Measurements from ENCODE around the gene KISS1.

Gene KISS1

DNA sequence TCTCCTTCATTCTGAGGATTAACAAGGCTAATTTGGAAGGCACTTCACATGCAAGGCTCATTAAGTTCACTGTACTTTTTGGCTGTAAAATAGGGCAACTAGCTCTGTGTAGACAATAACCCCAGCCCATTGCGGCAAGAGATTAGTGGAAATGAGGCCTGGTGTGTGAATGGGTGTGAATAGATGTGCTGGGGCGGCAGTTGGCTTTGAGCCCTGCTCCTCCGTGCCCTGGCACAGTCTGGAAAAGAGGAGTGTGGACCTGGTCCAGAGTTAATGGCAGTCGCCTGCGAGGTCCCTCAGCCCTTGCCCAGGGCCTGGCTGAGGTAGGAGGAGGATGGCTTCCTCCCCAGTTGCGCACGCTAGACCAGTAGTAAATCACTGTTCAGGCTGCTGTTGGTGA is 4.8 kb downstream of the KISS1 start:
- DNase-seq (ENCODE audit: low spot score): no peak

DNA sequence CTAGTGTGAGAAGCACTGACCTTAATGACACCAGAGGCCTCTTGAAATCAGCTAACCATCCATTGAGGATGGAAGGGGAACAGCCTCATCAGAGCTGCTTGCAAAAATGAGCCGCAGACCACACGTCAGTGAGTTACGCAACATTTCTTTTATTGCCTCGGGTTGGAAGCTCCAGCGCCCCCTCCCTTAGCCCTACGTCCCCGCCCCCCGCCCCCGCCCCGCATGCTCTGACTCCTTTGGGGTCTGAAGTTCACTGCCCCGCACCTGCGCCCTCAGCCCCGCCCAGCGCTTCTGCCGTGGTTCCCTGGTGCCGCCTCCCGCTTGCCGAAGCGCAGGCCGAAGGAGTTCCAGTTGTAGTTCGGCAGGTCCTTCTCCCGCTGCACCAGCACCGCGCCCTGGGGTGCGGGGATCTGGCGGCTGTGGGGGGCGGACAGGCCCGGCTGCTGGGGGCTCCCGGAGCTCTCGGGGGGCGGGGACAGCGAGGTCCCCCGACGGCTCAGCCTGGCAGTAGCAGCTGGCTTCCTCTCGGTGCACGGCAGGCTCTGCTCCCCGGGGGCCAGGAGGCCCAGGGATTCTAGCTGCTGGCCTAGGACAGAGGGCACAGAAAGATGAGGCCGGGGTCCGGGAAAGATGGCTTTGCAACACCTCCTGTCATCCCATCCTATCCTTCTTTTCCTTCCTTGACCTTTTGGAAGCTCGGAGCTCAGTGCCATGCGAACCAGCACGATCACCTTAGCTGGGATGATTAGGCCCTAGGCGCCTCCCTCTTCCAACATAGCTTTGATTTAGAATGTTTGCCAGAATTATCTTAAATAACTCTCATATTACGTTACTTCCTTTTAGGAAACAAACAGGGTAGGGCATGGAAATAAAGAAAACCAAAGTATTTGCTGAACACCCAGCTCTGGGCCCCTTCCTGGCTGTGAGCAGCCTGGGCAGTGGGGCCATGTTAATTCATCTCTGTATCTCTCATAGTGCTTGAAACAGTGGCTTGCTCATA is 5.8 kb downstream of the KISS1 start:
- no peak for DNase-seq (ENCODE audit: low spot score)

DNA sequence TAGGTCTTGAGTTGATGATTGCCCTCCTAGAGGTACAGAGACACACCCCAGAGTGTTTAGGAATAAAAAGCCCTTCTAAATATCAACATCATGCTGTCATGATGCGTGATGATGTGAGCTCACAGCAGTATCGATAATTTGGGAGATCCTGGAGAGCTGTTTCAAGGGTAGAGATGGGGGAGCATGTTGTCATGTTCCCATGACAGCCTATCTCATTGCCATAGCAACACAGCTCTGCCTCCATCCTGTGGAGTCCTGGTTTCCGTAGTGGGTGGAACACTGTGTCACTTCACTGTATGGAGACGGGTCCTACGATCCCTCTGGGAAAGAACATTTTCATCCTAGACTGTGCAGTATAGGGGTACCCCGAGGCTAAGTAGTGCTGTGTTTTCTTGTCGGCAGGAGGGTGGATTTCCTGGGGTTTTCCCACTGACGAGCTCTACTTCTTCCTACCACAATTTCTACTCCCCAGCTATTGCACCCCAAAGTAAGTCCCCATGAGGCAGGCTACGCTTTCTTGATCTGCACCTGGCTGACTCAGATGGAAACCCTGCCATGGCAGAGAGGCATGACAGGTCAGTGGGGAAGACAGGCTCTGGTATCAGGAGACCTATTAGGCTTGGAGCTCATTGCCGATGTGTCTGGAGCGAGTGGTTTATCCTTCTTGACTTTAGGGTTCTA is 7.2 kb downstream of the KISS1 start:
- DNase-seq (ENCODE audit: low spot score): no peak

DNA sequence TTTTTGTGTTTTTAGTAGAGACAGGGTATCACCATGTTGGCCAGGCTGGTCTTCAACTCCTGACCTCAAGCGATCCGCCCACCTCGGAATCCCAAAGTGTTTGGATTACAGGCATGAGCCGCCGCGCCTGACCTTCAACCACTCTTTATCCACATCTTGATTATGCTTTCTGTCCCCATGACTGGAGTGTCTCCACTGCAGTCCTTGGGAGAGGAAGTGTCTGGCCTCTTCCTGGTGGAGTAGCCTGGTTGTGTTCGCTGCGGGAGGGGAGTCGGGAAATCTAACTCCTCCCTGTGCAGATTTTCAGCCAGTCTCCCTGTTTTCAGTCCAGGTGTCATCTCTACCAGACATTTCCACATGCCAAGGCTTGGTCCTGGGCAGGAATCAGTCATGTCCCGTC is 9.7 kb downstream of the KISS1 start:
- no peak for DNase-seq (ENCODE audit: low spot score)

DNA sequence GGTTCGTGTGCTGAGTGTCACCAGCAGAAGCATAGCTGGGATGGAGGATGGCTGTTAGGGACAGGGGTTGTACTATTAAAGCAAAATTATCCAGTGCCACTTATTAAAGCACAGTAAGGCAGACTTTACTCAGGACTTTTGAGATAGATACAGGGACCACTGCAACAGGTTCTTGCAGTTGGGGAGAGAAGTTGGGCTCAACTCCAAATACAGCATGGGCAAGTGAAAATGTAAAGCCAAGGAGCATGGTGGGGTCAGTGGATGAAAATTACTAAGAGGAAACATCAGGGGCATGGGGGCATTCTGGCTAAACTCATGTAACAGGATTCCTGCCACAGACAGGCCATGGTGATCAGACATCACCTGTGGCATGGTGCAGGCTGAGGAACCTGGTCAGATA is 15.2 kb downstream of the KISS1 start:
- no peak for DNase-seq (ENCODE audit: low spot score)

DNA sequence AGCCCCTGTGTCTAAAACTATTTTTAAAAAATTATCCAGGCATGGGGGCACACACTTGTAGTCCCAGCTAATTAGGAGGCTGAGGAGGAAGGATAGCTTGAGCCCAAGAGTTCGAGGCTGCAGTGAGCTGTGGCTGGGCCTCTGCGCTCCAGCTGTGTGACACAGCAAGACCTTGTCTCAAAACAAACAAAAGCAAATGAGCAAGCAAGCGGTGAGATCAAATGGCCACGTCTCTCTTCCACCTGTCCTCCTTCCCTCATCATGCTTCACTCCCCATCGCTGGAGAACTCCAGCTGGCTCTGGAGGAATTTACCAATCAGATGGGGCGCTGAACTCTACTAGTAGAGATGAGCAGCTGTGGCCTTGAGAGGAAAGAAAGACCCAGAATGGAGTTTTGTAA is 16.2 kb downstream of the KISS1 start:
- no peak for DNase-seq (ENCODE audit: low spot score)

DNA sequence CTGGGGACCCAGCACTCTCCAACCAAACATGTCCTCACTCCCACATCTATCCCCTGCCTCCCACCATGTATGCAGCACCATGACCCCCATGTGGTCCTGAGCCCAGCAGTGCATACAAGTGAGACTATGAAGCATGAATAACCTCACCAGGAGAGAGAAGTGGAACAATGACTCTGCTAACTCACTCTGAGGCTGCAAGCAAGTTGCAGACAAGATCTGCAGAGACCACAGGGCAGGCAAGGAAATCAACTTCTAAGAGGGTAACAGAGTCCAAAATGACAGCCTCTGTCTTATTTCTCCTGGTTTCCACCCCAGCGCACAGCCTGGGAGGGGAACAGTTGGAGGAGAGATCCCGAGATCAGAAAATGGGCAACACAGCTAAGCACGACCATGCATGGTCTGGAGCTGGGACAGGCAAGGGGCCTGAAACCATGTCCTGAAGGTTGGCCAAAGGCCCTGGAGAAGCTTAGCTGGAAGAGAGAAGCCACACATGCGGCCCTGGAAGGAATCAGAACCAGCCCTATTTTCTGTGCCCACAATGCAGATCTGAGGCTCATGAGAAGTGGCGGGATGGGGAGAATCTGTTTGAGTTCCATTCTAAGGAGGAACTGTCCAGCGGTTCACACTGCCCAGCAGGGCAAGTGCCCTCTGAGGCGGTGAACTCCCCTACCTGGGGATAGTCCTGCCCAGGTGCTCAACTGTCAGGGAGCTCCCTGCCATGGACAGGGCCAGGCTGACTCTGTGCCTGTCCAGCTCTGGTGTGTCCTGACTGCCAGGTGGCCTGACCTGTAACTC is 17.6 kb downstream of the KISS1 start:
- no peak for DNase-seq (ENCODE audit: low spot score)

DNA sequence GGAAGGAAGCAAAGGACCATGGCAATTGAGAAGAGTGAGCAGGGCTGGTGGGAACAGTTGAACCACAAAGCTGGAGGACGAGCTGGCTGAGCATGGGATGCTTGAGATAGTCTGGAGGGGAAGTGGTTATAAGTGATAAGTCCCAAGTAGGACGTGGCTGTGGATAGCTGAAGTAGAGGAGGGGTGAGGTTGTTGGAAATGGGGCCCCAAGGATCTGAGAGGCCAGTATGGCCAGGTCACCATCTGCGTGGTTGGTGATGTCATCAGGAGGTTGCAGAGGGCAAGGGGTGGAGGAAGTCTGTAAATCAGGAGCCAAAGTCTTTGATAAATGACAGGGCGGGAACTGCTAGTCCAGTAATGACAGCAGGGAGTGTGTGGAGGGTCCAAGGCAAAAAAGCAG is 19.2 kb downstream of the KISS1 start:
- no peak for DNase-seq (ENCODE audit: low spot score)

DNA sequence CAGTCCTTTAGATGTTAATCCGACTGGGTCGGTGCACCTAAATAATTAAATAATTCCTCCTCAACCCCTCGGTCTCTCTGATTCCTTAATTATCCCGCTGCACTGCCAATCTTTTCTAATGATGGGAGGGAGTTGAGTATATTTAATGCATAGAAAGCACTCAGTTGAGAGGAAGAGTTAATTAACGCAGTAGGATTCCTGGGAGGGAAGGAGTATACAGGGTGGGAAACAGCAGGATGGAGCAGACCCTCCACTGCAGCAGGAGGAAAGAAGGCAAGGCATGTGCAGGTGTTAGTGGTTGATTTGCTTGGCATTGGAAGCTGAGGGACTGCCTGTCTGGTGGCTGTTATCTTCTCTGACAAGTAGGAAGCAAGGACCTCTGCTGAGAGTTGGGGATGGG is 20.2 kb downstream of the KISS1 start:
- no peak for DNase-seq (ENCODE audit: low spot score)

DNA sequence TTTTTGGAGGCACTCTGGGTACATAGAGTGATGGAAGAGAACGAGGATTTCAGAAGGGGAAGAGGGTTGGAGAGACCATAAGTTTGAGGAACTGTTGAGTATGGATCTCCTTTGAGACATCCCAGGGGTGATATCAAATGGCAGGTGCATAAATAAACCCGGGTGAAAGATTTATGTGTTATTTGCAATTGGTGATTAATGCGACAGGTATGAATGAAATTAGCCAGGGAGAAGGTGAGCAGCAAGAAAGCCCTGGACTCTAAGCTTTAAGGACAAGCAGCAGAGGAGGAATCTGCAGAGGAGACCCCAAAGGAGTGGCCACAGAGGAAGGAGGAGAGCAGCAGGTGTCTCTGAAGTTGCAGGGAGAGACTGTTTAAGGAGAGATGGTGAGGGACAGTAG is 21.3 kb downstream of the KISS1 start:
- DNase-seq (ENCODE audit: low spot score): no peak

DNA sequence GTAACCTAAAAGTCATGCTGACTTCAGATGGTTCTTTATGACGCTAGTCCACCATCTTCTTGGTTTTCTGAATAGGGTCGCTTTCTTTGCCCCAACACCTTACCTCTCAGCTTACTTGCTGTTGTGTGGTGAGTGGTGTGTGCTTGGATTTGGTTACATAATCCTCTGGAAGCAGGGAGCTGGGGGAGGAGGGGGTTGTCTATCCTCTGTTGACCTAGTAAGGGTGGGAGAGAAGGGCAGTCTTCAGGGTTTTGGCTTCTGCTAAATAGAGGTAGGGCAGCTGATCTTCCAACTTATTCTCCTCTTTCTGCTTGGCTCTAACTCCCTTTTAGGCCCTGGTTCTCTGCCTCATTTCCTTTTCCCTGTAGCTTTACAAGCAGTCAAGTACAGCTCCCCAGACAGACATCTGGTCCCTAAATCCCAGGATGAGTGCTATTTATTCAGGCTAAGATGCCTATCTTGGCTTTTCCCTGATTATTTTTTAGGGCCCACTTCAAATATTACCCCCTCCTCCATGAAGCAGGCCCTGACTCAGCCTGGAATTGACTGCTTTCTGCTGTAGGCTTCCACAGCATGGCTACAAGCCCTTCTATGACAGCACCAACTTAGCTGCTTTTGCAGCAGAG is 23.8 kb downstream of the KISS1 start:
- no peak for DNase-seq (ENCODE audit: low spot score)

DNA sequence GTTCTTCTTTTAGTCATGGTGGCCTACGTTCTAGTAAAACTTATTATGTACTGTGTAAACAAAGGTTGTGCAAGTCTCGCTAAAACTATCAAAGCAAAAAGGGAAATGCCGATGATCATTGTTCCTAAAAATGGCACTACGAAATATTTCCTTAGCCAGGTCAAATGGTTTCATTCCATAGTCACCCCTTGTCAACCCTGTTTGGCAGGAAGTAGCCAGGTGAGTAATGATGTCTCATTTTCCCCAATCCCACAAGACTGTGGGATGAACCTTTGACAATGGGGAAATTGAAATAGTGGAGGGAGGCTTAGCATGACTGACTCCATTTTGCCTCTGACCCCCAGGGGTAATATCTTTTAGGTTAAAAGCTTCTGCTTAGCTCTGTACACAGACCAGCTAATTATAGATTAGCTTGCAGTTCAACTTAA is 24.5 kb downstream of the KISS1 start:
- DNase-seq (ENCODE audit: low spot score): no peak

DNA sequence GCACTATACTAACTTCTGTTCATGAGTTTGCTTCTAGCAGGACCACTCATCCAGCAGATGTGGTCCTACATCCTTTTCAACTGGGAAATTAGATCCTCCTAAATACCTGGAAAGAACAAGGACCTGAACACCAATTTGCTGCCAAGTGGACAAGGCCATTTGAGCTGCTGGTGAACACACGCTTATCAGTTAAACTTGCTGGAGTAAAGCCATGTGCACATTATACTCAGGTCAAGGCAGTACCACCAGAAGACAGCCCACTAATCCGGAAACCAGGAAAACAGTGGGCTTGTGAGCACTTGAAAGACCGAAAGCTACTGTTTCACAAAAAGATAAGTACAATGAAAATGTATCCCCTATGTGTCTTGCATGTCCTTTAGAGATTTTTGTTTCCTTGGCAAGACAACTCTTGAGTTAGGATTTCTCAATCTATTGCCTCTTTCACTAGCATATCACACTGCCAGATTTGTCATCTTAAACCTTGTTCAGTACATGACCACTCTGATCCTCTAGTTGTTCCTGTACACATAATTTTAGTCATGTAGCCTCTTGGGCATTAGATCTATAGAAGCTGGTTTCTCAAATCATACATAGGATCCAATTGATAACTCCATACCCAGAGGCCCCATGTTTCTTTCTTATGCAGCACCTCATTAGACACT is 25.7 kb downstream of the KISS1 start:
- DNase-seq (ENCODE audit: low spot score): no peak

DNA sequence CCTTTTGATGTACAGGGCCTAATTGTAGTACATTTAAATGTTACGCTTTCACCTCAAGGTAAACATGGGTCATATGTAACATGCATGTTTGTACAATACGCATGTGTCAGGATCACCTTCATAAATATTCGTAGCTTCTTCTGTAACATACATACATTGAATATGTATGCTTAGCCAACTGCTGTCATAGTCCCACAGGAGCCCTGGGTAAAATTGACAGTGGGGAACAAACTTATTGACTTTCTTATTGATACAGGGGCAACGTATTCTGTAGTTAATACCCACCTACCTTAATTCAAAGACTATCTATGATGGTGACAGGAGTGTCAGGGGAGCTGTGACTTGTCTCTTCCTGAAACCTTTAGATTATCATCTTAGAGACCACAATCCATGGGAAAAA is 26.4 kb downstream of the KISS1 start:
- no peak for DNase-seq (ENCODE audit: low spot score)

DNA sequence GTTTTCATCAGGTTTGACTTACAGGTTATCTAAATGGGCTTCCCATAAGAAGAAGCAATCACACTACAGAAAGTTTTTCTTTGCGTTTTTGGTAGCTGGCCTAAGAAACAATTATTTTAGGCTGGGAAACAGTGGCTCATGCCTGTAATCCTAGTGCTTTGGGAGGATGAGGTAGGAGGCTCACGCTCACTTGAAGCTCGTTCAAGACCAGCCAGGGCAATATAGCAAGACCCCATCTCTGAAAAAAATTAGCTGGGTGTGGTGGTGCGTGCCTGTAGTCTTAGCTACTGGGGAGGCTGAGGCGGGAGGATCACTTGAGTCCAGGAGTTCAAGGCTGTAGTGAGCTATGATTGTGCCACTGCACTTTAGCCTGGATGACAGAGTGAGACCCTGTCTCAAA is 28.6 kb downstream of the KISS1 start:
- DNase-seq (ENCODE audit: low spot score): no peak

DNA sequence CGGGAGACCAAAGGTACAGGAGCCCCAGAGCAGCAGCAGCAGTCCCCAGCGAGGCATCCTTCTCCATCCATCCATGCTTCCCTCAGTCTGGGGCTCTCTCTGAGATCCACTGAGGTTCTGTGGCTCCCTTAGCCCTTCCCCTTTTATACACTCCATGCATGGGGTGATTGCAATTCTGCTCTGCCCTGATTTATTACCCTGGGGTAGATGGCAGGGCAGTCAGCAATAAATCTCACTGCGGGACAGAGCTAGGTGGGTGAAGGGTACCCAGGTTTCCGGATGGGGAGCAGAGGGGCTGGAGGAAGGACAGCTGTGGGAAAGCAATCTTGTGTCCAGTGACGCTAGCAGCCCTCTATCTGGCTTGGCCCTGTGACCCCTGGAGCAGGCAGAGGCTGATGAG is 30.1 kb downstream of the KISS1 start, which contains the start of gene REN:
TSS of gene REN (minus strand) at position 119 of the 400 bp plus-strand sequence. CDS start at position 75, 44 bp downstream.
- DNase-seq (ENCODE audit: low spot score): no peak

DNA sequence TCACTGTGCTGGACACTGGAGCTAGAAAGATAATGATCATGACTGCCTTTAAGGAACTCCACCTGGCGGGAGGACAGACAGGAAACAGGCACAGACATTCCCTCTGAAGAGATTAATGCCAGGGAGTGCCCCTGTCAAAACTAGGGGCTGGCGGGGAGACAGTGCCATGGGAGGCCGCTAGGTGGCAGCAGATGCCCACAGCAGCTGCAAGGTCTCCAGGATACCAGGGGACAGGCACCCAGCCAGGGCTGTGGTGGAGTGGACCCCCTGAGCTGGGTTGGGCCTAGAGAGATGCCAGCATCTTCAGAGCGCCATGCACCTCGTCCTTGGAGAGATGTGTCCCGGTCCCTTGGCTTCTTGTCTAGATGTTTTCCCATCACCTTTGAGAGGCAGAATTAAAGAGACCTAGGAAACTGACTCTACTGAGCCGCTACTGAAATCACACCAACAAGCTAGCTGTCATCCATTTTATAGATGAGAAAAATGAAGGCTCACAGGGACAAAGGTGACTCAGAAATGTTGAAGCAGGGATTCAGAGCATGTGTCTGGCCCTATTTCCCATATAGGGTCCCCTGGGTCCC is 33.7 kb downstream of the KISS1 start:
- peak; percentile 88 for DNase-seq (ENCODE audit: low spot score)

DNA sequence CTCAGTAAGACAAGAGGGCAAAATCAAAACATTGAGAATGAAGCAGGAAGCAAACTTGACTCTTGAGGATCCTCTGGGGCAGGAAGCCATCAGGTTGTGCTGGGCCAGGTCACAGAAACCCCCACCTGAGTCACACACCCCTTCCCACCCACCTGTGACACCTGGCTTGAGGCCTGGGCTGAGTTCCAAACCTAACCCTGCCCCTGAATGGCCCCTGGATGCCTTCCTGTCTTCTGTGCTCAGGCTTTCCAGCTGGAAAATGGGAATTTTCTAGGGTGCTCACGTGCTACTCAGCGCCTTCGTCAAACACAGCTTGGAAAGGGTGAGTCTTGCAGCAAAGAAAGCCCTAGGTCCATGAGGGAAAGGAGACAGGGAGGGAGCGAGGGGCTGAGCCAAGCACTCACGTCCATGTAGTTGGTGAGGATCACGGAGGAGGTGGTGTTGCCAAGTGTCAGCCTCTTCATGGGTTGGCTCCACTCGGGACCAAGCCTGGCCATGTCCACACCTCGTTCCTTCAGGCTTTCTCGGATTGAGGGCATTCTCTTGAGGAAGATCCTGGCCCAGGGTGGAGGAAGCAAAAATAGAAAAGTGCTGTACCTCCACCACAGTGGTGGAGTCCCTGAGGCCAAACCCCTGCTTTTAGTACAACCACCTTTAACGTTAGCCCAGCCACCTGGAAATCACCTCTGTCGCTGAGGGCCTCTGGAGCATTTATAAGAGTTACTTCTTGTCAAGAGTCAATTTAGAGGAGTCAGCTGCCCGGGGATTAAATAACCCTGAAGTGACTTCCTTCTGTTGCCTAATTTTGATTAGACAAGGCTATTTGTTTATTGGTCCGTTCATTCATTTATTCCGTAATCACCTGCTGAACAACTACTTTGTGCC is 34.4 kb downstream of the KISS1 start:
- no peak for DNase-seq (ENCODE audit: low spot score)

DNA sequence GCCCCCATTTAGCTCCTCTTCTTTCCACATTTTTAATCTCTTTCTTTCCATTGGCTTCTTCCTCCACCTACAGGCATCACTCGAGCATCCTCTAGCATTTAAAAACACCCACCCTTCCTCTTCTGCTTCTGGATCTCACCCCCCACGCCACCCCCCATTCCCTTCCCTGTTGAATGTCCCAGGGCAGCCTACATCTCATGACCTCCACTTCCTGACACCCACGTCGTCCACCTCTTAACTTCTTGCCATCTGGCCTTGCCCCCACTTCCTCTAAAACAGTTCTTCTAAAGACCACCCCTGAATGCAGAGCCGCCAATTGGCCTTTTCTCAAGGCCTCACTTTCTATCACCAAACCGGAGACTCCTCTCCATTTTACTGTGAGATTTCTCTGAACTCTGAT is 38.3 kb downstream of the KISS1 start:
- no peak for DNase-seq (ENCODE audit: low spot score)

DNA sequence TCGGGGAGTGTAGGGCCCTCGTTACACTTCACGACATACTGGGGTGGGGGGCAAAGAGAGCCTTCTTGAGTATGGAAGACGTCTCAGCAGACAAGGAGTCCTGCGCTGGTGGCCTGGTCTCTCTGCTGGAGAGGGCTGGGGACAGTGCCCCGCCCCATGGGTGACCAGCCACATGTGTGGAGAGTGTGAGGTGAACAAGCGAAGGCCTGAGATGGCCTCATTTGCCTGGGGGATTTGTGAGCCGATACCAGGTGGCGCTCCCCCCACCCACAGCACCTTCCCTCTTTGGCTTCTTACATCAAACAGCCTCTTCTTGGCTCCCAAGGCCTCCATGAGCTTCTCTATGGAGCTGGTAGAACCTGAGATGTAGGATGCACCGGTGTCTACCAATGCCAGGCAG is 40.4 kb downstream of the KISS1 start:
- no peak for DNase-seq (ENCODE audit: low spot score)
